Keratinocyte (primary cell): ENCODE data around the gene C16orf54. TPM values are rescaled to one million over a fixed set of nuclear protein-coding genes. Genes with fewer than 3 reads are reported as not detected.

ENCODE experiments used
- DNase-seq: peaks from one replicate; pipeline ENCODE4 v3.0.0-alpha.2; 2011; ENCODE audit warnings: low read depth, missing footprints, low spot score
- FAIRE-seq: peaks from 2 replicates; lab custom pipeline; 2011; peaks lifted over from hg19 to GRCh38; lab: Jason Lieb, UNC
- H2AFZ ChIP-seq: 2 replicates; pipeline ENCODE4 v1.6.0; 2012; ENCODE audit warnings: low read length, control low read depth, inconsistent platforms; ENCODE audit not compliant: control insufficient read depth
- H3K27ac ChIP-seq: 2 replicates; pipeline ENCODE4 v1.5.1; 2011; ENCODE audit warnings: low read length; ENCODE audit not compliant: control insufficient read depth, insufficient read depth
- H3K27me3 ChIP-seq: 3 replicates; pipeline ENCODE4 v1.6.0; 2011; ENCODE audit warnings: low read length; ENCODE audit not compliant: control insufficient read depth, insufficient read depth; ENCODE audit errors: extremely low read depth
- H3K36me3 ChIP-seq, 2 experiments: 2 replicates in 1 of 2; 3 replicates in 1 of 2; pipeline ENCODE4 v1.5.1; 2011; ENCODE audit warnings: low read length in 2 of 2, mild to moderate bottlenecking in 1 of 2; ENCODE audit not compliant: control insufficient read depth in 2 of 2, insufficient read depth in 2 of 2; ENCODE audit errors: extremely low read depth in 1 of 2
- H3K4me1 ChIP-seq: 3 replicates; pipeline ENCODE4 v1.5.1; 2011; ENCODE audit warnings: low read length; ENCODE audit not compliant: control insufficient read depth, insufficient read depth; ENCODE audit errors: extremely low read depth
- H3K4me2 ChIP-seq: 3 replicates; pipeline ENCODE4 v1.6.0; 2011; ENCODE audit warnings: low read depth, low read length; ENCODE audit not compliant: control insufficient read depth, insufficient read depth; ENCODE audit errors: extremely low read depth
- H3K4me3 ChIP-seq, 3 experiments: fragments of 200-600 bp in 1 of 3; sonication (generic) in 1 of 3; 2 replicates in 2 of 3; 3 replicates in 1 of 3; pipeline ENCODE4 v1.5.1; 2011 to 2016; ENCODE audit warnings: low read length in 3 of 3, mild to moderate bottlenecking in 3 of 3, control low read depth in 2 of 3, inconsistent platforms in 1 of 3, low read depth in 1 of 3, mixed read lengths in 1 of 3, mixed run types in 1 of 3, moderate library complexity in 1 of 3; ENCODE audit not compliant: control insufficient read depth in 2 of 3, insufficient read depth in 2 of 3; ENCODE audit errors: extremely low read depth in 1 of 3
- H3K79me2 ChIP-seq: 2 replicates; pipeline ENCODE4 v1.6.0; 2012; ENCODE audit warnings: low read length; ENCODE audit not compliant: control insufficient read depth, insufficient read depth
- H3K9ac ChIP-seq: 3 replicates; pipeline ENCODE4 v1.6.0; 2011; ENCODE audit warnings: low read length; ENCODE audit not compliant: control insufficient read depth, insufficient read depth; ENCODE audit errors: extremely low read depth
- H3K9me1 ChIP-seq: 3 replicates; pipeline ENCODE4 v1.6.0; 2011; ENCODE audit warnings: low read length; ENCODE audit not compliant: control insufficient read depth, insufficient read depth; ENCODE audit errors: extremely low read depth
- H3K9me3 ChIP-seq: 2 replicates; pipeline ENCODE4 v1.5.1; 2012; ENCODE audit warnings: low read depth, low read length; ENCODE audit not compliant: control insufficient read depth
- H4K20me1 ChIP-seq: 3 replicates; pipeline ENCODE4 v1.6.0; 2011; ENCODE audit warnings: low read length; ENCODE audit not compliant: control insufficient read depth, insufficient read depth; ENCODE audit errors: extremely low read depth
- CTCF ChIP-seq, 3 experiments: IDR thresholded peaks in 1 of 3; conservative IDR thresholded peaks in 1 of 3; optimal IDR thresholded peaks in 1 of 3; 2 replicates in 2 of 3; 3 replicates in 1 of 3; pipeline versions ENCODE3 to v1.5.1; 2011; ENCODE audit warnings: low read length in 3 of 3, mild to moderate bottlenecking in 3 of 3, moderate library complexity in 2 of 3, control low read depth in 1 of 3, inconsistent platforms in 1 of 3; ENCODE audit not compliant: insufficient read depth in 2 of 3; ENCODE audit errors: extremely low read depth in 1 of 3
- EZH2 ChIP-seq: IDR thresholded peaks from one replicate; pipeline ENCODE4 v1.6.1; 2012; ENCODE audit warnings: inconsistent platforms, mild to moderate bottlenecking, low read length, moderate library complexity
- dilution Hi-C: fragments of 300-500 bp; cut with MboI; formaldehyde crosslinking; loops from one replicate; pipeline ENCODE4 v1.7.0; 2020; ENCODE audit warnings: low sequenced_read_pairs; ENCODE audit not compliant: extremely low pct_ligation_motif_present
- polyA plus RNA-seq, 5 experiments: library from polyadenylated mRNA; depleted of rRNA in 3 of 5; stranded (reverse) in 3 of 5; stranded (forward) in 1 of 5; unstranded in 1 of 5; fragments of >200 nt; gene quantifications; 1 replicate in 1 of 5; 2 replicates in 3 of 5; 3 replicates in 1 of 5; pipeline versions ENCODE4 v1.2.1 to v1.2.3, GENCODE V29; 2011 to 2012; ENCODE audit warnings: missing spikeins in 2 of 5, low read depth in 1 of 5, low replicate concordance in 1 of 5

C16orf54 gene
- polyA plus RNA-seq, 1 donor (not counting 4 experiments of a cell fraction or from before 2014, with no cell fraction given), result not detected

- H3K9ac ChIP-seq, result no peak overlapping the region
- dilution Hi-C loops, result no loop called here
- DNase-seq, result no peak
- no peaks in the 10 kb centered on the region for H3K27me3 ChIP-seq
- H3K4me1 ChIP-seq, result no peaks in the 10 kb centered on the region
- no peak overlapping the region for H2AFZ ChIP-seq
- H3K79me2 ChIP-seq, result no peaks in the 10 kb centered on the region
- TF ChIP-seq CTCF (optimal IDR thresholded peaks at IDR 0.05 in 1 of 3, IDR thresholded peaks at IDR 0.05 in 1 of 3, conservative IDR thresholded peaks at IDR 0.05 in 1 of 3; ENCODE audit: extremely low read depth in 1 of 3, insufficient read depth in 2 of 3, low read length in 3 of 3) (no peak), EZH2 (no peak)
- H3K4me3 ChIP-seq, result no peak overlapping the region
- H4K20me1 ChIP-seq, result no peaks in the 10 kb centered on the region
- H3K9me1 ChIP-seq, result no peaks in the 10 kb centered on the region
- H3K4me2 ChIP-seq, result no peak overlapping the region
- FAIRE-seq, result no peak
- no peaks in the 10 kb centered on the region for H3K36me3 ChIP-seq
- no peak overlapping the region for H3K27ac ChIP-seq
- no peaks in the 10 kb centered on the region for H3K9me3 ChIP-seq
These were observed 7.3 kb downstream of the C16orf54 start for GRCh38 chr16:29738514-29738913.

DNA sequence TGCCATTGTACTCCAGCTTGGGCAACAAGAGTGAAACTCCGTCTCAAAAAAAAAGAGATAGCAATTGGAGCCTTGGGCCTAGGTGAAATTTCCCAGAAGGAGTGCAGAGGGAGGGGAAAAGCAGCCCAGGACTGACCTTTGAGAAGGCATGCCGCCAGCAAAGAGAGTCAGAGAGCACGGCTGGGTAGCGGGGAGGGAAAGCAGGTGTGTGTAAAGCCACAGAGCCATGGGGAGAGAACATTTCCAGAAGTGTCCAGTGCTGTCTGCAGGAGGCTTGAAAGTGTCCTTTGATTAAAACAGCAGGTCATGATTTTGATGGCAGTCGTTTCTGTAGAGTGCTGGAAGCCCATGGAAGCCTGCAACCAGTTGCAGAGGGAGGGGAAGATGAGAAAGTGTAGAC, 8.1 kb downstream of the C16orf54 start:
- FAIRE-seq, result no peak
- no peaks in the 10 kb centered on the region for H3K27me3 ChIP-seq
- dilution Hi-C loops, result no loop called here

More for the DNA sequence above, 8.1 kb downstream of the C16orf54 start:
- Histone ChIP-seq H4K20me1 (no peaks in the 10 kb centered on the region), H3K4me1 (no peaks in the 10 kb centered on the region), H3K36me3 (no peaks in the 10 kb centered on the region), H3K79me2 (no peaks in the 10 kb centered on the region), H3K9me1 (no peaks in the 10 kb centered on the region), H3K4me2 (no peak overlapping the region), H3K9ac (no peak overlapping the region), H3K27ac (no peak overlapping the region), H3K4me3 (no peak overlapping the region), H2AFZ (no peak overlapping the region), H3K9me3 (no peaks in the 10 kb centered on the region)
- no peak for DNase-seq
- TF ChIP-seq CTCF (optimal IDR thresholded peaks at IDR 0.05 in 1 of 3, IDR thresholded peaks at IDR 0.05 in 1 of 3, conservative IDR thresholded peaks at IDR 0.05 in 1 of 3; ENCODE audit: extremely low read depth in 1 of 3, insufficient read depth in 2 of 3, low read length in 3 of 3), result no peak
- TF ChIP-seq EZH2, result no peak
